Activated naive CD4-positive, alpha-beta T cell treated with anti-CD3 and anti-CD28 coated beads, Interleukin-2, amount 10 ng/mL, durations not matched to agents 7 days and 5 days (primary cell): ENCODE measurements around the gene CASD1.

Source experiments
- CTCF ChIA-PET: fragments of 350-600 bp; sonication (Branson Sonifier 250); formaldehyde crosslinking; loops from one replicate; lab custom pipeline; 2021; ENCODE audit warnings: antibody characterized with exemption; lab: Charles Lee
- DNase-seq: peaks from one replicate; pipeline ENCODE4 v3.0.0-alpha.2; 2020
- H3K27ac Mint-ChIP-seq: one replicate; pipeline ENCODE4 v1.8.0; 2021; ENCODE audit warnings: mild to moderate bottlenecking, moderate library complexity, mixed read lengths
- H3K27me3 Mint-ChIP-seq: one replicate; pipeline ENCODE4 v1.8.0; 2021; ENCODE audit warnings: mild to moderate bottlenecking, mixed read lengths
- H3K36me3 Mint-ChIP-seq: one replicate; pipeline ENCODE4 v1.8.0; 2021; ENCODE audit warnings: mixed read lengths
- H3K4me1 Mint-ChIP-seq: one replicate; pipeline ENCODE4 v1.8.0; 2021; ENCODE audit warnings: mixed read lengths
- H3K4me3 Mint-ChIP-seq: one replicate; pipeline ENCODE4 v1.8.0; 2021; ENCODE audit warnings: mild to moderate bottlenecking, moderate library complexity, mixed read lengths
- H3K9me3 Mint-ChIP-seq: one replicate; pipeline ENCODE4 v1.8.0; 2021; ENCODE audit warnings: mixed read lengths

Gene CASD1

GRCh38 chr7:94498918-94499317 is 10.7 kb upstream of the CASD1 start:
- H3K4me1 Mint-ChIP-seq: no peaks in the 10 kb centered on the region

GRCh38 chr7:94507462-94507861 is 2.1 kb upstream of the CASD1 start:
- Mint-ChIP-seq H3K27ac (no peak overlapping the region), H3K36me3 (peaks cover 4% of the 10 kb centered on the region), H3K27me3 (peaks cover 4% of the 10 kb centered on the region), H3K4me1 (peaks cover 27% of the 10 kb centered on the region), H3K9me3 (no peaks in the 10 kb centered on the region), H3K4me3 (no peak overlapping the region)
- no peak for DNase-seq
- CTCF ChIA-PET: no interaction called here

More at GRCh38 chr7:94498918-94499317, 10.7 kb upstream of the CASD1 start:
- H3K27ac Mint-ChIP-seq: no peak overlapping the region
- H3K4me3 Mint-ChIP-seq: no peak overlapping the region
- H3K27me3 Mint-ChIP-seq: peaks cover 9% of the 10 kb centered on the region
- CTCF ChIA-PET: no interaction called here
- H3K9me3 Mint-ChIP-seq: no peaks in the 10 kb centered on the region
- DNase-seq: no peak
- no peaks in the 10 kb centered on the region for H3K36me3 Mint-ChIP-seq

- Mint-ChIP-seq H3K4me1 (peaks cover 31% of the 10 kb centered on the region), H3K4me3 (no peak overlapping the region), H3K27ac (no peak overlapping the region), H3K27me3 (no peaks in the 10 kb centered on the region), H3K9me3 (no peaks in the 10 kb centered on the region), H3K36me3 (peaks cover 5% of the 10 kb centered on the region)
- CTCF ChIA-PET: no interaction called here
- no peak for DNase-seq
These were observed 1.6 kb upstream of the CASD1 start for GRCh38 chr7:94507962-94508361.

GRCh38 chr7:94509887-94510581 is 425 bp downstream of the CASD1 start:
- peak; percentile 74 for DNase-seq
- CTCF ChIA-PET: no interaction called here
- Mint-ChIP-seq H3K4me1 (peaks cover 41% of the 10 kb centered on the region), H3K4me3 (peak overlapping the region; percentile 80), H3K27ac (peak overlapping the region; percentile 88), H3K9me3 (no peaks in the 10 kb centered on the region), H3K27me3 (no peaks in the 10 kb centered on the region), H3K36me3 (peaks cover 10% of the 10 kb centered on the region)

GRCh38 chr7:94510582-94511496 is 1.2 kb downstream of the CASD1 start:
- peak; percentile 46 for DNase-seq
- H3K27ac Mint-ChIP-seq: peak overlapping the region; percentile 78
- H3K4me3 Mint-ChIP-seq: peak overlapping the region; percentile 80
- H3K27me3 Mint-ChIP-seq: no peaks in the 10 kb centered on the region
- H3K9me3 Mint-ChIP-seq: no peaks in the 10 kb centered on the region
- CTCF ChIA-PET: interaction anchor here (1.1 kb wide), 1 partner anchor 11 kb away, joined by 3 read pairs; no protein-coding TSS in a partner anchor
- H3K36me3 Mint-ChIP-seq: peaks cover 10% of the 10 kb centered on the region
- H3K4me1 Mint-ChIP-seq: peaks cover 46% of the 10 kb centered on the region

- Mint-ChIP-seq H3K4me1 (peaks cover 49% of the 10 kb centered on the region), H3K9me3 (no peaks in the 10 kb centered on the region), H3K4me3 (peak overlapping the region; percentile 43), H3K36me3 (peaks cover 10% of the 10 kb centered on the region), H3K27ac (no peak overlapping the region), H3K27me3 (no peaks in the 10 kb centered on the region)
- CTCF ChIA-PET: interaction anchor here (1.1 kb wide), 1 partner anchor 10 kb away, joined by 3 read pairs; no protein-coding TSS in a partner anchor
- no peak for DNase-seq
These were observed 2.1 kb downstream of the CASD1 start for GRCh38 chr7:94511718-94512117.

- H3K4me1 Mint-ChIP-seq: peaks cover 49% of the 10 kb centered on the region
- no peaks in the 10 kb centered on the region for H3K9me3 Mint-ChIP-seq
- DNase-seq: no peak
- H3K36me3 Mint-ChIP-seq: peaks cover 13% of the 10 kb centered on the region
- no peak overlapping the region for H3K27ac Mint-ChIP-seq
- H3K27me3 Mint-ChIP-seq: no peaks in the 10 kb centered on the region
- CTCF ChIA-PET: interaction anchor here (0.6 kb wide), 1 partner anchor 297 kb away, joined by 3 read pairs; no protein-coding TSS in a partner anchor
- no peak overlapping the region for H3K4me3 Mint-ChIP-seq
These were observed 3.3 kb downstream of the CASD1 start for GRCh38 chr7:94512735-94513564.

GRCh38 chr7:94513565-94513860 is 3.9 kb downstream of the CASD1 start:
- no peaks in the 10 kb centered on the region for H3K9me3 Mint-ChIP-seq
- peaks cover 13% of the 10 kb centered on the region for H3K36me3 Mint-ChIP-seq
- H3K4me1 Mint-ChIP-seq: peaks cover 47% of the 10 kb centered on the region
- no peak overlapping the region for H3K27ac Mint-ChIP-seq
- H3K4me3 Mint-ChIP-seq: no peak overlapping the region
- DNase-seq: no peak
- CTCF ChIA-PET: no interaction called here
- H3K27me3 Mint-ChIP-seq: no peaks in the 10 kb centered on the region

GRCh38 chr7:94514140-94514889 is 4.7 kb downstream of the CASD1 start:
- CTCF ChIA-PET: no interaction called here
- Mint-ChIP-seq H3K27ac (no peak overlapping the region), H3K36me3 (peaks cover 13% of the 10 kb centered on the region), H3K4me1 (peaks cover 42% of the 10 kb centered on the region), H3K27me3 (no peaks in the 10 kb centered on the region), H3K4me3 (no peak overlapping the region), H3K9me3 (no peaks in the 10 kb centered on the region)
- no peak for DNase-seq

GRCh38 chr7:94514917-94515316 is 5.3 kb downstream of the CASD1 start:
- Mint-ChIP-seq H3K4me3 (no peak overlapping the region), H3K27me3 (no peaks in the 10 kb centered on the region), H3K4me1 (peaks cover 41% of the 10 kb centered on the region), H3K27ac (no peak overlapping the region), H3K9me3 (no peaks in the 10 kb centered on the region), H3K36me3 (peaks cover 13% of the 10 kb centered on the region)
- DNase-seq: no peak
- CTCF ChIA-PET: no interaction called here

GRCh38 chr7:94525923-94526322 is 16.3 kb downstream of the CASD1 start:
- H3K36me3 Mint-ChIP-seq: peaks cover 12% of the 10 kb centered on the region
- CTCF ChIA-PET: no interaction called here
- no peak overlapping the region for H3K4me3 Mint-ChIP-seq
- no peaks in the 10 kb centered on the region for H3K27me3 Mint-ChIP-seq
- no peaks in the 10 kb centered on the region for H3K4me1 Mint-ChIP-seq
- no peak overlapping the region for H3K27ac Mint-ChIP-seq
- no peak for DNase-seq
- H3K9me3 Mint-ChIP-seq: no peaks in the 10 kb centered on the region

- Mint-ChIP-seq H3K27me3 (no peaks in the 10 kb centered on the region), H3K27ac (no peak overlapping the region), H3K4me1 (no peaks in the 10 kb centered on the region), H3K4me3 (no peak overlapping the region), H3K9me3 (no peaks in the 10 kb centered on the region), H3K36me3 (peaks cover 9% of the 10 kb centered on the region)
- no peak for DNase-seq
- CTCF ChIA-PET: no interaction called here
These were observed 19.9 kb downstream of the CASD1 start for GRCh38 chr7:94529516-94529915.

- no peaks in the 10 kb centered on the region for H3K9me3 Mint-ChIP-seq
- peaks cover 15% of the 10 kb centered on the region for H3K36me3 Mint-ChIP-seq
- no peak overlapping the region for H3K4me3 Mint-ChIP-seq
- H3K4me1 Mint-ChIP-seq: no peaks in the 10 kb centered on the region
- CTCF ChIA-PET: no interaction called here
- H3K27me3 Mint-ChIP-seq: no peaks in the 10 kb centered on the region
- no peak for DNase-seq
- H3K27ac Mint-ChIP-seq: no peak overlapping the region
These were observed 20.5 kb downstream of the CASD1 start for GRCh38 chr7:94530109-94530508.
